Measurements from ENCODE around the gene CRIP1. TPM values are rescaled to one million over a fixed set of nuclear protein-coding genes. Genes with fewer than 3 reads are reported as not detected.

The CRIP1 gene
- 10 to 100 TPM; 39.0 to 82.7 TPM for total RNA-seq

GRCh38 chr14:105486163-105486973, at the start of gene CRIP1:
TSS of gene CRIP1 (plus strand) at chr14:105486886. CDS start at chr14:105487260, 374 bp downstream.
- no peaks in the 10 kb centered on the region for H3K9me3 Mint-ChIP-seq
- ATAC-seq = no peak
- peak within 1 kb of the TSS; percentile 73 for H3K4me3 Mint-ChIP-seq
- no peaks in the 10 kb centered on the region for H3K36me3 Mint-ChIP-seq
- peaks cover 25 to 33% of the 10 kb centered on the region in 2 donors for H3K4me1 Mint-ChIP-seq (ENCODE audit: low read depth in 2 of 2)
- peak within 1 kb of the TSS; percentile 49 to 64 for H3K27ac Mint-ChIP-seq
- no peaks in the 10 kb centered on the region for H3K27me3 Mint-ChIP-seq
- DNase-seq (ENCODE audit: low spot score) = peak; percentile 78

GRCh38 chr14:105436891-105437722, 49.6 kb upstream of the CRIP1 start:
- H3K9me3 Mint-ChIP-seq = no peaks in the 10 kb centered on the region
- no peak for DNase-seq (ENCODE audit: low spot score)
- no peak for ATAC-seq
- no peaks in the 10 kb centered on the region for H3K36me3 Mint-ChIP-seq
- H3K27ac Mint-ChIP-seq = no peak overlapping the region
- H3K4me1 Mint-ChIP-seq (ENCODE audit: low read depth in 2 of 2) = peaks cover 11 to 18% of the 10 kb centered on the region in 2 donors
- H3K4me3 Mint-ChIP-seq = no peak overlapping the region
- H3K27me3 Mint-ChIP-seq = no peaks in the 10 kb centered on the region

- peaks cover 11 to 18% of the 10 kb centered on the region in 2 donors for H3K4me1 Mint-ChIP-seq (ENCODE audit: low read depth in 2 of 2)
- H3K36me3 Mint-ChIP-seq = no peaks in the 10 kb centered on the region
- no peaks in the 10 kb centered on the region for H3K27me3 Mint-ChIP-seq
- H3K9me3 Mint-ChIP-seq = no peaks in the 10 kb centered on the region
- no peak overlapping the region for H3K4me3 Mint-ChIP-seq
- no peak overlapping the region for H3K27ac Mint-ChIP-seq
- ATAC-seq (no peak), DNase-seq (ENCODE audit: low spot score) (no peak)
Measured at GRCh38 chr14:105437723-105438500, 48.8 kb upstream of the CRIP1 start.

- Mint-ChIP-seq H3K9me3 (no peaks in the 10 kb centered on the region), H3K4me3 (no peak overlapping the region), H3K4me1 (ENCODE audit: low read depth in 2 of 2) (peaks cover 11 to 18% of the 10 kb centered on the region in 2 donors), H3K27ac (no peak overlapping the region), H3K36me3 (no peaks in the 10 kb centered on the region), H3K27me3 (no peaks in the 10 kb centered on the region)
- ATAC-seq = peak in 1 of 2 donors; percentile 31
- DNase-seq (ENCODE audit: low spot score) = no peak
Measured at GRCh38 chr14:105439179-105439578, 47.5 kb upstream of the CRIP1 start.

- peaks cover 10 to 18% of the 10 kb centered on the region in 2 donors for H3K4me1 Mint-ChIP-seq (ENCODE audit: low read depth in 2 of 2)
- H3K4me3 Mint-ChIP-seq = no peak overlapping the region
- no peak overlapping the region for H3K27ac Mint-ChIP-seq
- no peaks in the 10 kb centered on the region for H3K27me3 Mint-ChIP-seq
- H3K9me3 Mint-ChIP-seq = no peaks in the 10 kb centered on the region
- no peak for DNase-seq (ENCODE audit: low spot score)
- ATAC-seq = no peak
- no peaks in the 10 kb centered on the region for H3K36me3 Mint-ChIP-seq
Measured at GRCh38 chr14:105439710-105440553, 46.8 kb upstream of the CRIP1 start.

GRCh38 chr14:105440554-105440900, 46.2 kb upstream of the CRIP1 start:
- DNase-seq (ENCODE audit: low spot score) = no peak
- no peaks in the 10 kb centered on the region for H3K36me3 Mint-ChIP-seq
- H3K9me3 Mint-ChIP-seq = no peaks in the 10 kb centered on the region
- H3K27ac Mint-ChIP-seq = no peak overlapping the region
- no peaks in the 10 kb centered on the region for H3K27me3 Mint-ChIP-seq
- peaks cover 6 to 18% of the 10 kb centered on the region in 2 donors for H3K4me1 Mint-ChIP-seq (ENCODE audit: low read depth in 2 of 2)
- no peak overlapping the region for H3K4me3 Mint-ChIP-seq
- no peak for ATAC-seq

- Mint-ChIP-seq H3K36me3 (no peaks in the 10 kb centered on the region), H3K4me3 (no peak overlapping the region), H3K9me3 (no peaks in the 10 kb centered on the region), H3K4me1 (ENCODE audit: low read depth in 2 of 2) (peaks cover 3 to 13% of the 10 kb centered on the region in 2 donors), H3K27ac (no peak overlapping the region), H3K27me3 (no peaks in the 10 kb centered on the region)
- DNase-seq (ENCODE audit: low spot score) = no peak
- ATAC-seq = no peak
Measured at GRCh38 chr14:105440992-105441391, 45.7 kb upstream of the CRIP1 start.

GRCh38 chr14:105442125-105442524, 44.6 kb upstream of the CRIP1 start:
- no peaks in the 10 kb centered on the region for H3K9me3 Mint-ChIP-seq
- no peak overlapping the region for H3K4me3 Mint-ChIP-seq
- no peak overlapping the region for H3K27ac Mint-ChIP-seq
- H3K4me1 Mint-ChIP-seq (ENCODE audit: low read depth in 2 of 2) = peaks cover 3 to 5% of the 10 kb centered on the region in 2 donors
- no peaks in the 10 kb centered on the region for H3K36me3 Mint-ChIP-seq
- no peaks in the 10 kb centered on the region for H3K27me3 Mint-ChIP-seq
- no peak for DNase-seq (ENCODE audit: low spot score)
- ATAC-seq = no peak

- no peaks in the 10 kb centered on the region for H3K27me3 Mint-ChIP-seq
- no peaks in the 10 kb centered on the region for H3K9me3 Mint-ChIP-seq
- H3K4me3 Mint-ChIP-seq = no peak overlapping the region
- DNase-seq (ENCODE audit: low spot score) = no peak
- peaks cover 5% of the 10 kb centered on the region in 2 donors for H3K4me1 Mint-ChIP-seq (ENCODE audit: low read depth in 2 of 2)
- no peaks in the 10 kb centered on the region for H3K36me3 Mint-ChIP-seq
- no peak overlapping the region for H3K27ac Mint-ChIP-seq
- no peak for ATAC-seq
Measured at GRCh38 chr14:105442834-105443233, 43.9 kb upstream of the CRIP1 start.

GRCh38 chr14:105444859-105445258, 41.8 kb upstream of the CRIP1 start:
- DNase-seq (ENCODE audit: low spot score) (no peak), ATAC-seq (no peak)
- Mint-ChIP-seq H3K27ac (no peak overlapping the region), H3K4me1 (ENCODE audit: low read depth in 2 of 2) (peaks cover 5% of the 10 kb centered on the region in 2 donors), H3K9me3 (no peaks in the 10 kb centered on the region), H3K36me3 (no peaks in the 10 kb centered on the region), H3K4me3 (no peak overlapping the region), H3K27me3 (no peaks in the 10 kb centered on the region)

- ATAC-seq (no peak), DNase-seq (ENCODE audit: low spot score) (no peak)
- Mint-ChIP-seq H3K4me1 (ENCODE audit: low read depth in 2 of 2) (peaks cover 5% of the 10 kb centered on the region in 2 donors), H3K9me3 (no peaks in the 10 kb centered on the region), H3K36me3 (no peaks in the 10 kb centered on the region), H3K4me3 (no peak overlapping the region), H3K27me3 (no peaks in the 10 kb centered on the region), H3K27ac (no peak overlapping the region)
Measured at GRCh38 chr14:105445290-105445689, 41.4 kb upstream of the CRIP1 start.

- Mint-ChIP-seq H3K36me3 (no peaks in the 10 kb centered on the region), H3K4me1 (ENCODE audit: low read depth in 2 of 2) (peaks cover 5% of the 10 kb centered on the region in 2 donors), H3K4me3 (no peak overlapping the region), H3K27ac (no peak overlapping the region), H3K9me3 (no peaks in the 10 kb centered on the region), H3K27me3 (no peaks in the 10 kb centered on the region)
- DNase-seq (ENCODE audit: low spot score) = no peak
- ATAC-seq = no peak
Measured at GRCh38 chr14:105445901-105446845, 40.5 kb upstream of the CRIP1 start.
